MM.1S (cell line): ENCODE measurements around the gene IL27RA.
"Not testable (repeated sequence)": the region's sequence is repeated elsewhere in the genome, so short reads cannot be mapped to it uniquely, and the experiment has no call there.

Experiments used
- DNase-seq: peaks from one replicate; pipeline ENCODE4 v3.0.0-alpha.2; 2015
- H2AFZ ChIP-seq: fragments of 300-600 bp; sonication (generic); 2 replicates; pipeline ENCODE4 v1.6.0; 2016; ENCODE audit warnings: antibody characterized with exemption, low read length
- H3F3A ChIP-seq: fragments of 300-600 bp; sonication (generic); 2 replicates; pipeline ENCODE4 v1.6.1; 2016; ENCODE audit warnings: mild to moderate bottlenecking, antibody characterized with exemption, low read length, moderate library complexity, mixed read lengths; ENCODE audit not compliant: insufficient read depth
- H3K27ac ChIP-seq: fragments of 300-600 bp; sonication (generic); 2 replicates; pipeline ENCODE4 v1.5.1; 2016; ENCODE audit warnings: mild to moderate bottlenecking, low read length
- H3K27me3 ChIP-seq: fragments of 300-600 bp; sonication (generic); replicated peaks from 2 replicates; pipeline ENCODE4 v1.6.0; 2016; ENCODE audit warnings: low read length; ENCODE audit not compliant: insufficient read depth
- H3K36me3 ChIP-seq: fragments of 300-600 bp; sonication (generic); replicated peaks from 2 replicates; pipeline ENCODE4 v1.6.1; 2016; ENCODE audit warnings: mild to moderate bottlenecking, low read length, mixed read lengths; ENCODE audit not compliant: insufficient read depth
- H3K4me1 ChIP-seq: fragments of 300-600 bp; sonication (generic); 2 replicates; pipeline ENCODE4 v1.6.1; 2016; ENCODE audit warnings: low read length, mixed read lengths
- H3K4me2 ChIP-seq: fragments of 300-600 bp; sonication (generic); 2 replicates; pipeline ENCODE4 v1.6.0; 2016; ENCODE audit warnings: low read depth, low read length
- H3K4me3 ChIP-seq: fragments of 300-600 bp; sonication (generic); 2 replicates; pipeline ENCODE4 v1.5.1; 2016; ENCODE audit warnings: low read length, mixed read lengths
- H3K79me2 ChIP-seq: fragments of 300-600 bp; sonication (generic); 2 replicates; pipeline ENCODE4 v1.6.1; 2016; ENCODE audit warnings: mixed run types, low read length, mixed read lengths
- H3K9ac ChIP-seq: fragments of 300-600 bp; sonication (generic); 2 replicates; pipeline ENCODE4 v1.6.1; 2016; ENCODE audit warnings: low read length, mixed read lengths
- H3K9me2 ChIP-seq: fragments of 300-600 bp; sonication (generic); replicated peaks from 2 replicates; pipeline ENCODE4 v1.6.1; 2016; ENCODE audit warnings: mild to moderate bottlenecking, low read length, mixed read lengths; ENCODE audit not compliant: insufficient read depth
- H3K9me3 ChIP-seq: fragments of 300-600 bp; sonication (generic); replicated peaks from 2 replicates; pipeline ENCODE4 v1.6.1; 2016; ENCODE audit warnings: mild to moderate bottlenecking, low read length, mixed read lengths; ENCODE audit not compliant: insufficient read depth
- H4K20me1 ChIP-seq: fragments of 300-600 bp; sonication (generic); 2 replicates; pipeline ENCODE4 v1.6.1; 2016; ENCODE audit warnings: mild to moderate bottlenecking, low read length, moderate library complexity, mixed read lengths; ENCODE audit not compliant: insufficient read depth
- EZH2 ChIP-seq: fragments of 300-600 bp; sonication (generic); optimal IDR thresholded peaks from 2 replicates; pipeline ENCODE3; 2017; ENCODE audit warnings: low read depth, mild to moderate bottlenecking, antibody characterized with exemption, low read length, mixed read lengths
- EZH2phosphoT487 ChIP-seq: fragments of 300-600 bp; sonication (generic); IDR thresholded peaks from 2 replicates; pipeline ENCODE4 v1.6.1; 2018; ENCODE audit warnings: antibody characterized with exemption, low read length
- TF ChIP-seq, protein P1 (sequence below): fragments of 300-600 bp; sonication (generic); IDR thresholded peaks from 2 replicates; pipeline ENCODE4 v1.5.1; 2016; ENCODE audit warnings: antibody characterized with exemption, low read length, mixed read lengths

The IL27RA gene

DNA sequence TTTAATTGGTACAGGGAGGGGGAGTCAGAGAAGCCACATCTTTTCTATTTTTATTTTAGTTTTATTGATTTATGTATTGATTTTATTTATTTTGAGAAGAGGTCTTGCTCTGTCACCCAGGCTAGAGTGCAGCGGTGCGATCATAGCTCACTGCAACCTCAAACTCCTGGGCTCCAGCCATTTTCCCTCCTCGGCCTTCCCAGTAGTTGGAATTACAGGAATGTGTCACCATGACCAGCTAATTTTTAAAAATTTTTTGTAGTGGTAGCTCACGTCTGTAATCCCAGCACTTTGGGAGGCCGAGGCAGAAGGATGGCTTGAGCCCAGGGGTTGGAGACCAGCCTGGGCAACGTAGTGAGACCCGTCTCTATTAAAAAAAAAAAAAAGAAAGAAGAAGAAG lies 4.1 kb downstream of the IL27RA start:
- no peak overlapping the region for H2AFZ ChIP-seq
- H3K79me2 ChIP-seq: no peaks in the 10 kb centered on the region
- TF ChIP-seq, protein P1, sequence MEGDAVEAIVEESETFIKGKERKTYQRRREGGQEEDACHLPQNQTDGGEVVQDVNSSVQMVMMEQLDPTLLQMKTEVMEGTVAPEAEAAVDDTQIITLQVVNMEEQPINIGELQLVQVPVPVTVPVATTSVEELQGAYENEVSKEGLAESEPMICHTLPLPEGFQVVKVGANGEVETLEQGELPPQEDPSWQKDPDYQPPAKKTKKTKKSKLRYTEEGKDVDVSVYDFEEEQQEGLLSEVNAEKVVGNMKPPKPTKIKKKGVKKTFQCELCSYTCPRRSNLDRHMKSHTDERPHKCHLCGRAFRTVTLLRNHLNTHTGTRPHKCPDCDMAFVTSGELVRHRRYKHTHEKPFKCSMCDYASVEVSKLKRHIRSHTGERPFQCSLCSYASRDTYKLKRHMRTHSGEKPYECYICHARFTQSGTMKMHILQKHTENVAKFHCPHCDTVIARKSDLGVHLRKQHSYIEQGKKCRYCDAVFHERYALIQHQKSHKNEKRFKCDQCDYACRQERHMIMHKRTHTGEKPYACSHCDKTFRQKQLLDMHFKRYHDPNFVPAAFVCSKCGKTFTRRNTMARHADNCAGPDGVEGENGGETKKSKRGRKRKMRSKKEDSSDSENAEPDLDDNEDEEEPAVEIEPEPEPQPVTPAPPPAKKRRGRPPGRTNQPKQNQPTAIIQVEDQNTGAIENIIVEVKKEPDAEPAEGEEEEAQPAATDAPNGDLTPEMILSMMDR: no peak
- TF ChIP-seq EZH2phosphoT487 (no peak), EZH2 (no peak)
- 0 out of 2 replicates have a peak, but pooled peaks cover 3% of the 10 kb centered on the region for H3K4me1 ChIP-seq
- DNase-seq: no peak
- no peak overlapping the region for H3K27ac ChIP-seq
- H3F3A ChIP-seq: no peaks in the 10 kb centered on the region
- H3K9me3 ChIP-seq: no peaks in the 10 kb centered on the region
- no peak overlapping the region for H3K4me3 ChIP-seq
- no peak overlapping the region for H3K4me2 ChIP-seq
- H4K20me1 ChIP-seq: no peaks in the 10 kb centered on the region
- H3K36me3 ChIP-seq: no peaks in the 10 kb centered on the region
- H3K9me2 ChIP-seq: no peaks in the 10 kb centered on the region
- H3K27me3 ChIP-seq: no peaks in the 10 kb centered on the region
- no peak overlapping the region for H3K9ac ChIP-seq

DNA sequence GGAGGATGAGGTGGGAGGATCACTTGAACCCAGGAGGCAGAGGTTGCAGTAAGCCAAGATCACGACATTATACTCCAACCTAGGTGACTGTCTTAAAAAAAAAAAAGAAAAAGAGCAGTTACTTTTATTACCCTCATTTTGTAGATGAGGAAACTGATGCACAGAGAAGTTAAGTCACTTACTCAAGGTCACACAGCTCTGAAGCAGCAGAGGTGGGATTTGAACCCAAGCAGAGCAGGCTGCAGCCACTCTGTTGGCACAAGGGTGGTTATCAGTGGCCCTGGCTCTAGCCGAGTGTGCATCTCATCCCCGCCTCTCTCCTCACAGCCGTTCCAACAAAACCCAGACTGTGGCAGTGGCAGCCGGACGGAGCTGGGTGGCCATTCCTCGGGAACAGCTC lies 7.6 kb downstream of the IL27RA start:
- Histone ChIP-seq H3K4me1 (peaks cover 13% of the 10 kb centered on the region), H3K4me3 (no peak overlapping the region), H3K4me2 (no peak overlapping the region), H3K27me3 (no peaks in the 10 kb centered on the region), H2AFZ (no peak overlapping the region), H3K79me2 (no peaks in the 10 kb centered on the region), H4K20me1 (no peaks in the 10 kb centered on the region), H3K27ac (no peak overlapping the region), H3K36me3 (no peaks in the 10 kb centered on the region), H3F3A (peaks cover 5% of the 10 kb centered on the region), H3K9ac (no peak overlapping the region), H3K9me2 (no peaks in the 10 kb centered on the region), H3K9me3 (no peaks in the 10 kb centered on the region)
- DNase-seq: no peak
- TF ChIP-seq EZH2phosphoT487: no peak
- TF ChIP-seq EZH2: no peak
- TF ChIP-seq, protein P1: no peak

DNA sequence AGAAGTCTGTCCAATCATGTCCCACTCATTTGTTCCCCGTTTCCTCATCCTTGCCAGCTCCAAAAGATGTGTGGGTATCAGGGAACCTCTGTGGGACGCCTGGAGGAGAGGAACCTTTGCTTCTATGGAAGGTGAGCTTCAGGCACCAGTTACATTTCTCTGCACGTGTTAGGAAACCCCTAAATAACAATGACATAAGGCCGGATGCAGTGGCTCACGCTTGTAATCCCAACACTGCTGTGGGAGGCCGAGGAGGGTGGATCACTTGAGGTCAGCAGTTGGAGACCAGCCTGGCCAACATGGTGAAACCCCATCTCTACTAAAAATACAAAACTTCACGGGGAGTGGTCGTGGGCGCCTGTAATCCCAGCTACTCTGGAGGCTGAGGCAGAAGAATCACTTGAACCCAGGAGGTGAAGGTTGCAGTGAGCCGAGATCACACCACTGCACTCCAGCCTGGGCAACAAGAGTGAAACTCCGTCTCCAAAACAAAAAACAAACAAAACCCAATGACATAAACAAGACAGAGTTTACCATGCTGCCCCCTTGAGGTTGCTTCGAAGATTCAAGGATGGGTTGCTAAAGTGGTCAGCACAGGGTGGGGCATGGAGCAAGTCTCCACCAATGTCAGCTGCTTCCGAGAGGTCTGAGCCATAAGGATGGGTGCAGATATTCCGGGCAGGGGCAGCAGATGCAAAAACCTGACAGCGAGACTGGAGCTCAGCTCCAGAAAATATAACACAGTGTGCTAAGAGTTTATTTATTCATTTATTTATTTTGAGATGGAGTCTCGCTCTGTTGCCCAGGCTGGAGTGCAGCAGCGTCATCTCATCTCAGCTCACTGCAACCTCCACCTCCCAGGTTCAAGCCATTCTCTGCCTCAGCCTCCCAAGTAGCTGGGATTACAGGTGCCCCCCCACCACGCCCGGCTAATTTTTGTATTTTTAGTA lies 11.4 kb downstream of the IL27RA start:
- DNase-seq: peak; percentile 62
- TF ChIP-seq, protein P1: peak; percentile 53
- Histone ChIP-seq H3K4me2 (peak overlapping the region; percentile 38), H2AFZ (peak overlapping the region; percentile 30; the same call in 1 of the 2 replicates), H3K4me1 (peaks cover 13% of the 10 kb centered on the region), H3K9ac (peak overlapping the region; percentile 52), H3K27ac (peak overlapping the region; percentile 75)
- H3K79me2 ChIP-seq, H3F3A ChIP-seq, H3K27me3 ChIP-seq, H3K4me3 ChIP-seq, H3K9me2 ChIP-seq, H3K36me3 ChIP-seq, H4K20me1 ChIP-seq, H3K9me3 ChIP-seq: not testable (repeated sequence)

DNA sequence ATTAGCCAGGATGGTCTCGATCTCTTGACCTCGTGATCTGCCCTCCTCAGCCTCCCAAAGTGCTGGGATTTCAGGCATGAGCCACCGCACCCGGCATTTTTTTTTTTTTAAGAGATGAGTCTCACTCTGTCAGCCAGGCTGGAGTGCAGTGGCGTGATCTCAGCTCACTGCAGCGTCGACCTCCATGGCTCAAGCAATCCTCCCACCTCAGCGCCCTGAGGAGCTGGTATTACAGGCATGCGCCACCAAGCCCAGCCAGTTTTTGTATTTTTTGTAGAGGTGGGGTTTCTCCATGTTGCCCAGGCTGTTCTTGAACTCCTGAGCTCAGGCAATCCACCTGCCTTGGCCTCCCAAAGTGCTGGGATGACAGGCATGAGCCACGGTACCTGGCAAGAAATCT lies 16.3 kb downstream of the IL27RA start:
- H3K9me2 ChIP-seq, DNase-seq, H2AFZ ChIP-seq, H3F3A ChIP-seq, H3K4me3 ChIP-seq, H3K79me2 ChIP-seq, H3K9ac ChIP-seq, H3K27me3 ChIP-seq, H3K4me2 ChIP-seq, H3K9me3 ChIP-seq, H3K36me3 ChIP-seq, H3K4me1 ChIP-seq, H3K27ac ChIP-seq, H4K20me1 ChIP-seq: not testable (repeated sequence)
